ENCODE data around the gene MXRA7. TPM values are rescaled to one million over a fixed set of nuclear protein-coding genes. Genes with fewer than 3 reads are reported as not detected.

Gene MXRA7
- total RNA-seq, 4 donors from 2014 or later: 44.5 to 67.8 (median 56.9) TPM

- DNase-seq (ENCODE audit: low spot score in 2 of 2): no peak
- no peak for TF ChIP-seq CTCF (IDR thresholded peaks at IDR 0.05)
- no peak for TF ChIP-seq POLR2AphosphoS5 (IDR thresholded peaks at IDR 0.05)
- TF ChIP-seq EP300 (IDR thresholded peaks at IDR 0.05): no peak
- TF ChIP-seq POLR2A (IDR thresholded peaks at IDR 0.05): no peak
- Histone ChIP-seq H3K27ac (no peak overlapping the region), H3K27me3 (no peaks in the 10 kb centered on the region), H3K36me3 (peaks cover 20% of the 10 kb centered on the region), H3K4me3 (no peak overlapping the region), H3K4me1 (peaks cover 14% of the 10 kb centered on the region), H3K9me3 (no peaks in the 10 kb centered on the region)
- WGBS: 86% methylated on average over 16 of the region's 16 CpGs
Measured at GRCh38 chr17:76677406-76677805, 33.4 kb downstream of the MXRA7 start.

GRCh38 chr17:76676629-76677028 lies 34.1 kb downstream of the MXRA7 start:
- Histone ChIP-seq H3K9me3 (no peaks in the 10 kb centered on the region), H3K4me3 (no peak overlapping the region), H3K4me1 (peaks cover 11% of the 10 kb centered on the region), H3K27me3 (no peaks in the 10 kb centered on the region), H3K36me3 (peaks cover 20% of the 10 kb centered on the region), H3K27ac (no peak overlapping the region)
- TF ChIP-seq EP300 (IDR thresholded peaks at IDR 0.05) (no peak), POLR2AphosphoS5 (IDR thresholded peaks at IDR 0.05) (no peak), CTCF (IDR thresholded peaks at IDR 0.05) (no peak), POLR2A (IDR thresholded peaks at IDR 0.05) (no peak)
- DNase-seq (ENCODE audit: low spot score in 2 of 2): no peak
- 89% methylated on average over 6 of the region's 6 CpGs for WGBS

DNA sequence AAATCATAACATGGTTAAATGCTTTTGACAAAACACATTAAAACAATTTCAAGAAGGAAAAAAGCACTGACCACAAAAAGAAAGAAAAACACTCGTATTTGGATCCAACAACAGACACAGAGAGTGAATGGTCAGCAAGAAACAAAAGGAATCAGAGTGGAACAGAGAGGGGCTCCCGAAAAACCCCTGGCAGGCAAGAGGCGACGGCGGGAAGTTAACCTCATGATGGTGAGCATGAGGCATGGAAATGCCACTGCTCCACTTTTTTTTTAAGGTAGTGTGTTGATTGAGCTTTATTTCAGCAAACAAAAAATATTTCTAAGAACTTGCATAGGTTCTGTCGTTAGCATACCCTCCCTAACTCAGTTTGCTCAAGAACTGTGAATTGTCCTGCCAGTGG lies 35.1 kb downstream of the MXRA7 start:
- Histone ChIP-seq H3K27ac (no peak overlapping the region), H3K4me3 (no peak overlapping the region), H3K4me1 (peaks cover 17% of the 10 kb centered on the region), H3K36me3 (peaks cover 18% of the 10 kb centered on the region), H3K9me3 (no peaks in the 10 kb centered on the region), H3K27me3 (no peaks in the 10 kb centered on the region)
- TF ChIP-seq CTCF (IDR thresholded peaks at IDR 0.05) (no peak), POLR2AphosphoS5 (IDR thresholded peaks at IDR 0.05) (no peak), POLR2A (IDR thresholded peaks at IDR 0.05) (no peak), EP300 (IDR thresholded peaks at IDR 0.05) (no peak)
- no peak for DNase-seq (ENCODE audit: low spot score in 2 of 2)
- WGBS: 93% methylated on average over 6 of the region's 6 CpGs

- Histone ChIP-seq H3K4me3 (no peak overlapping the region), H3K9me3 (no peaks in the 10 kb centered on the region), H3K4me1 (peaks cover 22% of the 10 kb centered on the region), H3K27ac (no peak overlapping the region), H3K36me3 (peaks cover 13% of the 10 kb centered on the region), H3K27me3 (no peaks in the 10 kb centered on the region)
- 98% methylated on average over 5 of the region's 5 CpGs for WGBS
- DNase-seq (ENCODE audit: low spot score in 2 of 2): no peak
- TF ChIP-seq POLR2AphosphoS5 (IDR thresholded peaks at IDR 0.05) (no peak), EP300 (IDR thresholded peaks at IDR 0.05) (no peak), CTCF (IDR thresholded peaks at IDR 0.05) (no peak), POLR2A (IDR thresholded peaks at IDR 0.05) (no peak)
Measured at GRCh38 chr17:76674600-76674999, 36.2 kb downstream of the MXRA7 start.

- WGBS: 69% methylated on average over 5 of the region's 5 CpGs
- H3K9me3 ChIP-seq: no peaks in the 10 kb centered on the region
- TF ChIP-seq POLR2AphosphoS5 (IDR thresholded peaks at IDR 0.05) (no peak), CTCF (IDR thresholded peaks at IDR 0.05) (no peak), POLR2A (IDR thresholded peaks at IDR 0.05) (no peak), EP300 (IDR thresholded peaks at IDR 0.05) (no peak)
- DNase-seq (ENCODE audit: low spot score in 2 of 2): no peak
- peaks cover 11% of the 10 kb centered on the region for H3K36me3 ChIP-seq
- H3K27me3 ChIP-seq: no peaks in the 10 kb centered on the region
- H3K4me1 ChIP-seq: peaks cover 22% of the 10 kb centered on the region
- H3K4me3 ChIP-seq: no peak overlapping the region
- H3K27ac ChIP-seq: no peak overlapping the region
Measured at GRCh38 chr17:76673729-76674128, 37.0 kb downstream of the MXRA7 start.
